ENCODE results near the gene HCAR1. TPM values are rescaled to one million over a fixed set of nuclear protein-coding genes. Genes with fewer than 3 reads are reported as not detected.

The HCAR1 gene
- total and polyA plus RNA-seq, 2 of the 4 experiments (the other 2 are of a cell fraction), result 0.03 TPM; not detected in 1

- Histone ChIP-seq H4K91ac (ENCODE audit: insufficient read depth, low read depth, low read length) (no peak overlapping the region), H2BK5ac (ENCODE audit: low read depth, low read length, poor library complexity, severe bottlenecking) (no peak overlapping the region), H3K79me1 (ENCODE audit: low read depth in 1 of 2, low read length in 2 of 2) (no peaks in the 10 kb centered on the region), H2AFZ (replicated peaks; ENCODE audit: low read length, poor library complexity) (no peak overlapping the region), H2BK20ac (ENCODE audit: low read depth, low read length) (no peak overlapping the region), H3K27me3 (ENCODE audit: control insufficient read depth, insufficient read depth, low read length) (no peaks in the 10 kb centered on the region), H3K56ac (ENCODE audit: extremely low read depth, insufficient read depth, low read length) (no peak overlapping the region), H2BK15ac (ENCODE audit: low read depth, low read length) (no peak overlapping the region), H4K8ac (ENCODE audit: low read depth in 2 of 2, low read length in 2 of 2) (no peak overlapping the region), H3K9me3 (ENCODE audit: control insufficient read depth, insufficient read depth, low read length) (no peaks in the 10 kb centered on the region), H4K5ac (ENCODE audit: low read depth, low read length) (no peak overlapping the region), H2AK5ac (ENCODE audit: low read depth, low read length) (no peak overlapping the region), H2AK9ac (replicated peaks; ENCODE audit: low read depth, low read length, poor library complexity) (no peak overlapping the region), H4K20me1 (ENCODE audit: insufficient read depth, low read length) (no peaks in the 10 kb centered on the region), H3K23ac (ENCODE audit: low read depth, low read length) (no peak overlapping the region), H3K4ac (ENCODE audit: low read depth, low read length) (no peak overlapping the region), H2BK120ac (ENCODE audit: low read depth, low read length) (no peak overlapping the region), H3K4me1 (ENCODE audit: control insufficient read depth, insufficient read depth, low read length) (no peaks in the 10 kb centered on the region), H3K4me3 (ENCODE audit: insufficient read depth, low read depth, low read length) (no peak overlapping the region), H3K18ac (ENCODE audit: low read depth, low read length) (no peak overlapping the region), H3K9ac (ENCODE audit: low read depth, low read length) (no peak overlapping the region), H3K14ac (replicated peaks; ENCODE audit: low read depth, low read length) (no peak overlapping the region), H3K36me3 (ENCODE audit: control insufficient read depth, insufficient read depth, low read length) (no peaks in the 10 kb centered on the region), H3K9me1 (ENCODE audit: insufficient read depth, low read length) (no peaks in the 10 kb centered on the region; the same call in 1 of the 2 replicates), H3K27ac (ENCODE audit: insufficient read depth, low read length) (no peak overlapping the region), H3K4me2 (ENCODE audit: low read depth, low read length) (no peak overlapping the region)
- DNase-seq (no peak), ATAC-seq (ENCODE audit: low read depth) (no peak)
- no CpG with 5 or more reads among the region's 3 CpGs for WGBS, 2 experiments (ENCODE audit: extremely low coverage in 2 of 2, insufficient read length in 1 of 2)
- TF ChIP-seq RFX5 (IDR thresholded peaks at IDR 0.05; ENCODE audit: low read depth, low read length), result no peak
- no peak for TF ChIP-seq MAZ (IDR thresholded peaks at IDR 0.05; ENCODE audit: borderline replicate concordance, low read depth, low read length)
- TF ChIP-seq MAFK (IDR thresholded peaks at IDR 0.05; ENCODE audit: low read depth, low read length), result no peak
- TF ChIP-seq MXI1 (IDR thresholded peaks at IDR 0.05; ENCODE audit: borderline replicate concordance, low read depth, low read length), result no peak
- no peak for TF ChIP-seq CTCF (conservative IDR thresholded peaks at IDR 0.05; ENCODE audit: low read depth, low read length)
- no peak for TF ChIP-seq CHD1 (IDR thresholded peaks at IDR 0.05; ENCODE audit: low read depth, low read length)
- in situ Hi-C loops (cut with MboI; ENCODE audit: low sequenced_read_pairs) (no loop called here), dilution Hi-C loops (cut with HindIII; ENCODE audit: low sequenced_read_pairs, unreplicated experiment) (no loop called here), intact Hi-C loops (cut with micrococcal nuclease) (no loop called here)
- BruUV-seq (replicated peaks), result no TSS peak
- ChIA-PET POLR2A (ENCODE audit: unreplicated experiment) (no interaction called here), CTCF (interaction anchor here (0.5 kb wide), 1 partner anchor 35 kb away, joined by 3 read pairs; no protein-coding TSS in a partner anchor)
Observed at GRCh38 chr12:122691566-122691965, 39.1 kb downstream of the HCAR1 start.

All from IMR-90 (cell line).